ENCODE data around the gene SLC7A1.

- TF ChIP-seq, protein P1, sequence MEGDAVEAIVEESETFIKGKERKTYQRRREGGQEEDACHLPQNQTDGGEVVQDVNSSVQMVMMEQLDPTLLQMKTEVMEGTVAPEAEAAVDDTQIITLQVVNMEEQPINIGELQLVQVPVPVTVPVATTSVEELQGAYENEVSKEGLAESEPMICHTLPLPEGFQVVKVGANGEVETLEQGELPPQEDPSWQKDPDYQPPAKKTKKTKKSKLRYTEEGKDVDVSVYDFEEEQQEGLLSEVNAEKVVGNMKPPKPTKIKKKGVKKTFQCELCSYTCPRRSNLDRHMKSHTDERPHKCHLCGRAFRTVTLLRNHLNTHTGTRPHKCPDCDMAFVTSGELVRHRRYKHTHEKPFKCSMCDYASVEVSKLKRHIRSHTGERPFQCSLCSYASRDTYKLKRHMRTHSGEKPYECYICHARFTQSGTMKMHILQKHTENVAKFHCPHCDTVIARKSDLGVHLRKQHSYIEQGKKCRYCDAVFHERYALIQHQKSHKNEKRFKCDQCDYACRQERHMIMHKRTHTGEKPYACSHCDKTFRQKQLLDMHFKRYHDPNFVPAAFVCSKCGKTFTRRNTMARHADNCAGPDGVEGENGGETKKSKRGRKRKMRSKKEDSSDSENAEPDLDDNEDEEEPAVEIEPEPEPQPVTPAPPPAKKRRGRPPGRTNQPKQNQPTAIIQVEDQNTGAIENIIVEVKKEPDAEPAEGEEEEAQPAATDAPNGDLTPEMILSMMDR (IDR thresholded peaks at IDR 0.05; ENCODE audit: insufficient read depth, low read depth, low read length), result no peak
- no peak for TF ChIP-seq EZH2 (IDR thresholded peaks at IDR 0.05; ENCODE audit: insufficient read depth, low read length)
Measured at GRCh38 chr13:29482504-29482903, 113.0 kb downstream of the SLC7A1 start.
